Measurements from ENCODE around the gene RNF227. TPM values are rescaled to one million over a fixed set of nuclear protein-coding genes. Genes with fewer than 3 reads are reported as not detected.

Gene RNF227
- total RNA-seq, 2 experiments from 2014 or later, result 3.8 to 5.6 TPM

- ChIA-PET POLR2A (interaction anchor here (1.2 kb wide), 1 partner anchor 80 kb away, joined by 3 read pairs; no protein-coding TSS in a partner anchor), CTCF (interaction anchor here (1.0 to 8.5 kb wide), 4 partner anchors 20 to 149 kb away, joined by 3 to 58 read pairs (median 38); partner anchors contain the start of genes CNTROB, KCNAB3 and TRAPPC1)
- peaks cover 19% of the 10 kb centered on the region for H3K4me1 Mint-ChIP-seq
- ATAC-seq (no peak), DNase-seq (no peak)
- H3K27ac Mint-ChIP-seq, result no peak overlapping the region
- intact Hi-C loops (cut with DNase I, micrococcal nuclease), result no loop called here
- no peak overlapping the region for H3K4me3 Mint-ChIP-seq
- peaks cover 44% of the 10 kb centered on the region for H3K36me3 Mint-ChIP-seq (ENCODE audit: low read depth)
- no peaks in the 10 kb centered on the region for H3K27me3 Mint-ChIP-seq
- H3K9me3 Mint-ChIP-seq (ENCODE audit: low read depth), result no peaks in the 10 kb centered on the region
These were observed 5.0 kb downstream of the RNF227 start for GRCh38 chr17:7911116-7911515.

GRCh38 chr17:7910711-7911110 lies 5.4 kb downstream of the RNF227 start:
- ChIA-PET POLR2A (no interaction called here), CTCF (interaction anchor here (1.0 to 8.5 kb wide), 3 partner anchors 20 to 79 kb away, joined by 3 to 58 read pairs (median 3); partner anchors contain the start of genes CNTROB, KCNAB3 and TRAPPC1)
- Mint-ChIP-seq H3K27me3 (no peaks in the 10 kb centered on the region), H3K4me1 (peaks cover 19% of the 10 kb centered on the region), H3K4me3 (no peak overlapping the region), H3K36me3 (ENCODE audit: low read depth) (peaks cover 45% of the 10 kb centered on the region), H3K27ac (no peak overlapping the region), H3K9me3 (ENCODE audit: low read depth) (no peaks in the 10 kb centered on the region)
- intact Hi-C loops (cut with DNase I, micrococcal nuclease), result no loop called here
- DNase-seq (no peak), ATAC-seq (no peak)

- Mint-ChIP-seq H3K4me1 (peaks cover 17% of the 10 kb centered on the region), H3K27ac (no peak overlapping the region), H3K36me3 (ENCODE audit: low read depth) (peaks cover 48% of the 10 kb centered on the region), H3K27me3 (no peaks in the 10 kb centered on the region), H3K9me3 (ENCODE audit: low read depth) (no peaks in the 10 kb centered on the region), H3K4me3 (no peak overlapping the region)
- ChIA-PET CTCF (interaction anchor here (1.3 to 8.5 kb wide), 2 partner anchors 22 to 80 kb away, joined by 3 to 58 read pairs; partner anchors contain the start of genes CNTROB, KCNAB3 and TRAPPC1), POLR2A (no interaction called here)
- no peak for DNase-seq
- no peak for ATAC-seq
- intact Hi-C loops (cut with DNase I, micrococcal nuclease), result no loop called here
These were observed 5.8 kb downstream of the RNF227 start for GRCh38 chr17:7910281-7910680.

GRCh38 chr17:7909089-7909488 lies 7.0 kb downstream of the RNF227 start:
- no peaks in the 10 kb centered on the region for H3K27me3 Mint-ChIP-seq
- POLR2A ChIA-PET, result no interaction called here
- H3K9me3 Mint-ChIP-seq (ENCODE audit: low read depth), result no peaks in the 10 kb centered on the region
- ATAC-seq (no peak), DNase-seq (no peak)
- intact Hi-C loops (cut with DNase I, micrococcal nuclease), result no loop called here
- no peak overlapping the region for H3K27ac Mint-ChIP-seq
- H3K4me3 Mint-ChIP-seq, result no peak overlapping the region
- CTCF ChIA-PET, result interaction anchor here (1.0 kb wide), 1 partner anchor 11 kb away, joined by 3 read pairs; no protein-coding TSS in a partner anchor
- peaks cover 55% of the 10 kb centered on the region for H3K36me3 Mint-ChIP-seq (ENCODE audit: low read depth)
- peaks cover 9% of the 10 kb centered on the region for H3K4me1 Mint-ChIP-seq

- Mint-ChIP-seq H3K27ac (no peak overlapping the region), H3K9me3 (ENCODE audit: low read depth) (no peaks in the 10 kb centered on the region), H3K27me3 (no peaks in the 10 kb centered on the region), H3K4me1 (no peaks in the 10 kb centered on the region), H3K4me3 (no peak overlapping the region), H3K36me3 (ENCODE audit: low read depth) (peaks cover 74% of the 10 kb centered on the region)
- DNase-seq (no peak), ATAC-seq (no peak)
- ChIA-PET CTCF (interaction anchor here (0.9 kb wide), 1 partner anchor 42 kb away, joined by 4 read pairs; no protein-coding TSS in a partner anchor), POLR2A (no interaction called here)
- intact Hi-C loops (cut with DNase I, micrococcal nuclease), result no loop called here
These were observed 12.7 kb downstream of the RNF227 start for GRCh38 chr17:7903154-7904103.

- POLR2A ChIA-PET, result no interaction called here
- CTCF ChIA-PET, result interaction anchor here (0.6 to 2.3 kb wide), 17 partner anchors 9 to 145 kb away, joined by 3 to 16 read pairs (median 4); partner anchors contain the start of genes CHD3 and KDM6B
- peak overlapping the region; percentile 55 for H3K27ac Mint-ChIP-seq
These were observed 18.3 kb downstream of the RNF227 start for GRCh38 chr17:7897773-7898172.

GRCh38 chr17:7897090-7897489 lies 19.0 kb downstream of the RNF227 start:
- ATAC-seq, result no peak
- peaks cover 77% of the 10 kb centered on the region for H3K36me3 Mint-ChIP-seq (ENCODE audit: low read depth)
- peak overlapping the region; percentile 55 for H3K27ac Mint-ChIP-seq
- H3K4me1 Mint-ChIP-seq, result peaks cover 17% of the 10 kb centered on the region
- DNase-seq, result no peak
- no peaks in the 10 kb centered on the region for H3K27me3 Mint-ChIP-seq
- POLR2A ChIA-PET, result no interaction called here
- no peaks in the 10 kb centered on the region for H3K9me3 Mint-ChIP-seq (ENCODE audit: low read depth)
- CTCF ChIA-PET, result interaction anchor here (0.7 to 2.3 kb wide), 8 partner anchors 8 to 93 kb away, joined by 3 to 16 read pairs (median 6); partner anchors contain the start of genes CHD3 and KDM6B
- no peak overlapping the region for H3K4me3 Mint-ChIP-seq
- intact Hi-C loops (cut with DNase I, micrococcal nuclease), result no loop called here

More at GRCh38 chr17:7897773-7898172, 18.3 kb downstream of the RNF227 start:
- H3K9me3 Mint-ChIP-seq (ENCODE audit: low read depth), result no peaks in the 10 kb centered on the region
- H3K4me1 Mint-ChIP-seq, result peaks cover 16% of the 10 kb centered on the region
- ATAC-seq (peak; percentile 82), DNase-seq (peak; percentile 33)
- H3K4me3 Mint-ChIP-seq, result no peak overlapping the region
- intact Hi-C loops (cut with DNase I, micrococcal nuclease), result no loop called here
- H3K36me3 Mint-ChIP-seq (ENCODE audit: low read depth), result peaks cover 81% of the 10 kb centered on the region
- H3K27me3 Mint-ChIP-seq, result no peaks in the 10 kb centered on the region

GRCh38 chr17:7894866-7895265 lies 21.2 kb downstream of the RNF227 start:
- POLR2A ChIA-PET, result no interaction called here
- ATAC-seq, result no peak
- Mint-ChIP-seq H3K27me3 (no peaks in the 10 kb centered on the region), H3K36me3 (ENCODE audit: low read depth) (peaks cover 81% of the 10 kb centered on the region), H3K4me3 (no peak overlapping the region), H3K9me3 (ENCODE audit: low read depth) (no peaks in the 10 kb centered on the region), H3K4me1 (peaks cover 19% of the 10 kb centered on the region), H3K27ac (peak overlapping the region; percentile 37)
- intact Hi-C loops (cut with DNase I, micrococcal nuclease), result no loop called here
- CTCF ChIA-PET, result no interaction called here
- DNase-seq, result no peak

GRCh38 chr17:7894226-7894625 lies 21.9 kb downstream of the RNF227 start:
- Mint-ChIP-seq H3K4me3 (no peak overlapping the region), H3K4me1 (peaks cover 19% of the 10 kb centered on the region), H3K27ac (no peak overlapping the region), H3K9me3 (ENCODE audit: low read depth) (no peaks in the 10 kb centered on the region), H3K36me3 (ENCODE audit: low read depth) (peaks cover 79% of the 10 kb centered on the region), H3K27me3 (no peaks in the 10 kb centered on the region)
- CTCF ChIA-PET, result no interaction called here
- no peak for DNase-seq
- intact Hi-C loops (cut with DNase I, micrococcal nuclease), result no loop called here
- POLR2A ChIA-PET, result no interaction called here
- no peak for ATAC-seq

- intact Hi-C loops (cut with DNase I, micrococcal nuclease), result no loop called here
- CTCF ChIA-PET, result interaction anchor here (0.6 kb wide), 1 partner anchor 158 kb away, joined by 3 read pairs; no protein-coding TSS in a partner anchor
These were observed 22.8 kb downstream of the RNF227 start for GRCh38 chr17:7893187-7893880.

GRCh38 chr17:7889166-7889955 lies 26.7 kb downstream of the RNF227 start:
- DNase-seq (peak; percentile 71), ATAC-seq (no peak)
- ChIA-PET POLR2A (no interaction called here), CTCF (interaction anchor here (0.8 to 1.4 kb wide), 4 partner anchors 8 to 101 kb away, joined by 3 to 6 read pairs (median 4); no protein-coding TSS in a partner anchor)
- Mint-ChIP-seq H3K4me3 (no peak overlapping the region), H3K9me3 (ENCODE audit: low read depth) (no peaks in the 10 kb centered on the region), H3K4me1 (peaks cover 3% of the 10 kb centered on the region), H3K27ac (no peak overlapping the region), H3K27me3 (no peaks in the 10 kb centered on the region), H3K36me3 (ENCODE audit: low read depth) (peaks cover 44% of the 10 kb centered on the region)
- intact Hi-C loops (cut with DNase I, micrococcal nuclease), result no loop called here

More at GRCh38 chr17:7893187-7893880, 22.8 kb downstream of the RNF227 start:
- H3K36me3 Mint-ChIP-seq (ENCODE audit: low read depth), result peaks cover 70% of the 10 kb centered on the region
- DNase-seq, result no peak
- ATAC-seq, result no peak
- POLR2A ChIA-PET, result no interaction called here
- peaks cover 19% of the 10 kb centered on the region for H3K4me1 Mint-ChIP-seq
- H3K27ac Mint-ChIP-seq, result no peak overlapping the region
- no peak overlapping the region for H3K4me3 Mint-ChIP-seq
- H3K27me3 Mint-ChIP-seq, result no peaks in the 10 kb centered on the region
- H3K9me3 Mint-ChIP-seq (ENCODE audit: low read depth), result no peaks in the 10 kb centered on the region
